GM18909 (cell line): ENCODE measurements around the gene ULBP3.

Source experiments
- ATAC-seq: cut with Tn5 transposase; IDR thresholded peaks from one replicate; pipeline ENCODE4 v1.9.1; 2021; ENCODE audit warnings: mild to moderate bottlenecking; ENCODE audit not compliant: unreplicated experiment, poor library complexity

ULBP3 gene

DNA sequence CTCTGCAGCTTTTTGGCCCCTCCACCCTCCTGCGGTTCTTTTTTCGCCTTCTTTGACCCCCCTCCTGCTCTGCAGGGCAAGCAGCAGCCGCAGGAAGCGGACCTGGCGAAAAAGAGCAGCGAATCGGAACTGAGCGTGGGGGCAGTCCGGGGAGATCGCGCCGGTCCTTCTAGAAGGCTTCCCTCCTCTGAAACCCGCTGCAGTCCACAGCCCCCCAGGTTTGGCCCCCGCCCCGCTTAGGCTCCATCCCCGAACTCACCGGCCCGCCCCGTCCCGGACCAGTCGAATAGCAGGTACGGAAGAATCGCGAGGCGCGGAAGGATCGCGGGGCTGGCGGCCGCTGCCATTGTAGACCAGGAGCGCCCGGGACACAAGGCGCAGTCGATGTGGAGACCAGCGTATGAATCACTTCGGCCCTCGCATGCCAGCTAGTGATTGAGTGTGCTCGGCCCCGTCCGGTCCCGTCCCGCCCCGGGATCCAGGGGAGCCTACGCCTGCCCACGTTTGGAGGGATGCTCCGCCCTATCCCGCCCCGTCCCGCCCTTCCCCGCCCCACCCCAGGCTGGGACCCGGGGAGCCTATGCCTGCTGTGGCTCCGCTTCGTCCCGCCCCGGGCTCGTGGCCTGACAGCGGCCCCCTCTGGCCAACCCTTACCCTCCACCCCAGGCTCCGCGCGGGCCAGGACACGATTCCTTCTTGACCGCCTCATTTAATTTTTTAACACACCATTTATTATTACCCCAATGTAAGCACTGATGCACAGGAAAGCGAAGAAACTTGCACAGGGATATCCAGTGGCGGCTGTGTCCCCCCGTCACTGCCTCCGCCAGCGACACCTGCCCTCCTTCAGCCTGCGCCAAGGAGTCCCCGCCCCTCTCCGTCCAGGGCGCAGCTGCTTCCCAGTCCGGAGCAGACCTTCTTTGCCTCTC, at the start of gene ULBP3:
Gene ULBP3, minus strand, starts transcription at position 402 of the 929 bp plus-strand sequence. Its CDS starts 55 bp downstream, at position 347.
- peak; percentile 66 for ATAC-seq

DNA sequence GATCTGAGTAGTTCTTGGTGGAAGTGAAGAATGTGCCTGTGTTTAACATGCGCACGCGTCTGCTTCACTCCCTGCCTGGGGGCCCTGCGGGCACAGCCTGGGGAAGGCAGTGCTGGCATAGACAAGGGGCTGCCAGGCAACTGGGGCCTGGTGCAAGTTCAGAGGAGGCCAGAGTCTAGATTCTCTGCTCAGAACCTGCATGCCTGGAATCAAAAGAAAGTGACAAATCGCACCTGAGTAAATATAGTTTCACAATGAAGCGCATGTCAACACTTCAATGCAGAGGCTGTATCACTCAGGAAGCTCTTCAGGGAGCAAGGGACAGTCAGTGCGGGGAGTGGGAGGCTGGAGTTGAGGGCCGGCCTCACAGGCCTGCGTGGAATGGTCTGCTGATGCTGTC, 49.7 kb upstream of the ULBP3 start:
- ATAC-seq = no peak

- ATAC-seq = no peak
Measured at GRCh38 chr6:150118203-150118602, 49.3 kb upstream of the ULBP3 start.

GRCh38 chr6:150116200-150116800, 47.4 kb upstream of the ULBP3 start:
- ATAC-seq = no peak

GRCh38 chr6:150115769-150116168, 46.8 kb upstream of the ULBP3 start:
- ATAC-seq = no peak

GRCh38 chr6:150112233-150112632, 43.3 kb upstream of the ULBP3 start:
- ATAC-seq = no peak

GRCh38 chr6:150102750-150103270, 33.9 kb upstream of the ULBP3 start:
- no peak for ATAC-seq

DNA sequence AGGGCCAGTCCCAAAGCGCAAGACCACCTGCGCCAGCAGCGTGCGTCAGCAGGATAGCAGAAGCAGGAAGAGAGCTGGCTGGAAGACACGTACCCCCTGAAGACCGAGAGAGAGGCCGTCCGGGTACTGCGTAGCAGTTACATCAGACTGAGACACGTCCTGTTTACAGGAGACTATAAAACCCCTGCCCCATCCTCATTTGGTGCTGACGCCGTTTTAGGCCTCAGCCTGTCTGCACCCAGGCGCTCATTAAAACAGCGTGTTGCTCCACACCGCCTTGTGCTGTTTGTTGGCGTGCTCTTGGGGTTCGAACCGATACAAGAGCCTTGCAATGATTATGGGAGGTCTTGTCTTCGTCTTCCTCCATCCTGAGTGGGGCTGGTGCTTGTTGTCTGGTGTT, 31.8 kb upstream of the ULBP3 start:
- ATAC-seq = no peak

DNA sequence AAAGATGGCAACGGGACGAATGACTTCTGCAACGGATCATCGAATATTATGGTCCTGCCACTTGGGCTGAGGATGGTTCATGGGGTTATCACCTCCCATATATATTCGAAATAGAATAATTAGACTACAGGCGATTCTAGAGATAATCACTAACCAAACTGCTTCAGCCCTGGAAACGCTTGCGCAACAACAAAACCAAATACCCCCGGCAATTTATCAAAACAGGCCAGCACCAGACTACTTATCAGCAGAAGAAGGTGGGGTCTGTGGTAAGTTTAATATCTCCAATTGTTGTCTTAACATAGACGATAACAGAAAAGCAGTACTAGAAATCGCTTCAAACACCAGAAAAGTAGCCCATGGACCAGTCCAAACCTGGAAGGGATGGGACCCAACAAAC, 31.0 kb upstream of the ULBP3 start:
- ATAC-seq = no peak

DNA sequence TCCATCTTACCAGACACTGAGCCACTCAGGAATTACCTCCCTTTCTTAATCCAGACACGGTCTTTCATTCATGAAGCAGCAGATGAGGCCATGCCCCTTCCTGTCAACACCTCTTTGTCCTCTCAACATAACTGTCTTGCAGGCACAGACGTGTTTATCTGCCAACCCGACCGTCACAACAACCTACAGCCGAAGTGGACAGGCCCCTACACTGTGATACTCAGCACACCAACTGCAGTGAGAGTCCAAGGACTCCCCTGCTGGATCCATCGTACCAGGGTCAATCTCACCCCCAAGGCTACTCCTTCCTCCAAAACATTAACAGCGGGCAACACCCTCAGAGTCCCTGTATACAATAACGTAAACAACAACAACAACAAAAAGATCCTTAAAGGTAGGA, 30.6 kb upstream of the ULBP3 start:
- ATAC-seq = no peak

DNA sequence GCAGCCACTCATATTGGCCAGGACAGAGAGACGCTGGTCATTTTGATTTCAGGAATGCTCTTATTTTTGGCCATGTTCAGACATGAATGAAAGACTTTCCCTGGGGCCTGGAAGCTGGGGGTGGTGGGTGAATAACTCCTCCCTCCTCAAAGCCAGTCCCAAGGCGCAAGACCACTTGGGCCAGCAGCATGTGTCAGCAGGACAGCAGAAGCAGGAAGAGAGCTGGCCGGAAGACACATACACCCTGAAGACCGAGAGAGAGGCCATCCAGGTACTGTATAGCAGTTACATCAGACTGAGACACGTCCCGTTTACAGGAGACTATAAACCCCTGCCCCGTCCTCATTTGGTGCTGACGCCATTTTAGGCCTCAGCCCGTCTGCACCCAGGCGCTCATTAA, 29.2 kb upstream of the ULBP3 start:
- ATAC-seq = no peak

DNA sequence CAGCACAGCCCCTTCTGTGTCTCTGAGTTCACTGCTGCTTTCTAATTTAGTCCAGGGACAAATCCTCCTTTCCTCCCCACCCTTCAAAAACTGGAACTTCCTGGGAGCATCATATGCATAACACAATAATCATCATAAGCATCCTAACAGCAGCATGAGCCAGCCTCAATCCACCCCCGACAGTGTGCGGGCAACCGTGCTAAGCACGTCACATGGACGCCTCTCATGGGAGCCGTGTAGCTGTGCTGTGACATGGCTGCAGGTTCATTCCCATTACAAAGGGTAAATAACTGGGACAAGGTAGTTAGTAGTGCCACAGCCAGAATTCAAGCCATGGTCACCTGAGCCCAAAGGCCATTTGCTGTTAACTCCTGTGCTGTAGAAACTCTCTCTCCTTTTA, 24.5 kb upstream of the ULBP3 start:
- no peak for ATAC-seq

DNA sequence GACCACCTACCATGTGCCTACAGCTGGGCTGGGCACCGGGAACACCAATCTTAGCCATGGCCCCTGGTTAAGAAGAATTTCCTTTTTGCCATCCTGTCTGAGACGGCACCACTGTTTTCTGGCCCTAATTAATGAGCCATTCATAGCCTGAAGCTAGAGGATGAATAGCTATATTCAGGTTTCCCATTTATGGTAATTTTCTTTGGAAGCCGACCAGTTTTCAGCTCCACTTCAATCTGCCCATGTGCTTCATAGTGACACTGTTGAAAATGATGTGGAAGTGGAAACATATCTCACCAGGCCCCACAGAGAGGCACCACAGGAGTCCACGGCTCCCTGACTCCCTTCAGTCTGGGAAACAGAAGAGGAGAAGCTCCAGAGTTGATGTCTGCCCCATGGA, 22.6 kb upstream of the ULBP3 start:
- ATAC-seq = no peak

DNA sequence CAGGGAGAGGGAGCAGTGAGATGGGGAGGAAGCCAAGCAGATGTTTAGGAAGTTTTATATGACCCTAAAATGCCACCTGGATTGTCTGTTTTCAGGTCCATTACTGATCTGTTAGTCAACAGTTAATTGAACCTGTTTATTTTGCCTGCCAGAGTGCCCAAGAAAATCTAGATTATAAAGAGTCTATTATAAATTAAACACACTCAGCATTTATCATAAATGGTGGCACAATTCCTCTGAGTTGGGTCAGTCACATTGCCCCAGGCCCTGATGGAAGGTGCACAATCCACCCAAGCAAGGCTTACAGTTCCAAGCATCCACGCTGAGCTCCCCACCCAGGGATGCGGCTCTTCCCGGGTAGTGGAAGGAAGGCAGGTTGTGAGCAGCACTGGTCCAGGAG, 21.4 kb upstream of the ULBP3 start:
- ATAC-seq = no peak

GRCh38 chr6:150088481-150089154, 19.7 kb upstream of the ULBP3 start:
- no peak for ATAC-seq

DNA sequence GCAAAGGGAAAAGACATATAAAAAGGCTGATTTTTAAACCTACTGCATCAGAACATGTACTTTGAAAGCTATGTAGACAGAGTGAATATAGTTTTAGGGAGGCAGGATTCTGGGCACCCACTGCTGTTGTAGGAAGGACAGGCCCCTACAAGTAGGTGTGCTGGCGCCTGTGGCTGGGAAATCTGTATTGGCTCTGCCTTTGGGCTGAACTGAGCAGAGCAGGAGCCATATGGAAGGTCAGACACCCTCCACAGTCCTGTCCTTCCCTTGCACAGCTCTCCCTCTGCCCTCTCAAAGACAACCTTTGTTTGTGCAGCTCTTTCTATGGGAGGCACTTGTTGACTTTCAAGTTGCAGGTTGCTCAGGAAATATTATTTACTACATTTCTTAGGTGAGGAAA, 18.4 kb upstream of the ULBP3 start:
- ATAC-seq = no peak

DNA sequence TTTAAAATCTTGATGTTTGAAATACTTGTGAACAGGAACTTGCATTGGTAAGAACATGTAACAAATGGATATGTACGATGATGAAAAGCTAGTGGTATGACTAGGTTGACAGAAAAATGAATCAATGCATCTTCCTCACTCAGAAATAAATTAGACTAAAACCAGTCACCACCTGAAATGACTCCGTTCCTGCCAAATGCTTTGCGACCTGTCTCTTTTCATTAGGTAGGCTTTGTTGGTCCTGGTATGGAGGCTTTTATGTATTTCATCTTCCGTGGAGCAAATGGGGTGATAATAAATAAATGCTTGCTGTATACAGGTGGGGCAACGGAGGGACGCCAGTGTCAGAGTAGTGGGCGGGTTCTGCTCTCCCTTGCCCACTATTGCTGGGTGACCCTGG, 17.1 kb upstream of the ULBP3 start:
- no peak for ATAC-seq

- ATAC-seq = no peak
Measured at GRCh38 chr6:150084426-150084825, 15.5 kb upstream of the ULBP3 start.

DNA sequence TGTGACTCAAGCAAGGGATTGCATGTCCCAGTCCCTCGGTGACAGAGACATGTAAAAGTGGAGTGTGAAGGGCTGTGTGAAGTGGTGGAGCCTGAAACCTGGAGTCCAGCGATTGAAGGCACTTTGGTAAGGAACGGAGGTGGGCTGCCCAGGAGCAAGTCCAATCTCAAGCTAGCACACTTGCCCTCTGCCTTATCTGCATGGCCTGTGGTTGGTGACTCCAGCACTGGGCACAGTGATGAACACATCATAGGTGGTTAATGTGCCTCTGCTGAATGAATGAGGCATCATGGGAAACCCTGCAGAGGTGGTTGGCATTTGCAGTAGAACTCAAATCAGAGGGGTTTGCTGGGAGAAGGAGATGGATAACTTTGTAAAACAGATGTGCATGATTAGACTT, 14.9 kb upstream of the ULBP3 start:
- no peak for ATAC-seq

DNA sequence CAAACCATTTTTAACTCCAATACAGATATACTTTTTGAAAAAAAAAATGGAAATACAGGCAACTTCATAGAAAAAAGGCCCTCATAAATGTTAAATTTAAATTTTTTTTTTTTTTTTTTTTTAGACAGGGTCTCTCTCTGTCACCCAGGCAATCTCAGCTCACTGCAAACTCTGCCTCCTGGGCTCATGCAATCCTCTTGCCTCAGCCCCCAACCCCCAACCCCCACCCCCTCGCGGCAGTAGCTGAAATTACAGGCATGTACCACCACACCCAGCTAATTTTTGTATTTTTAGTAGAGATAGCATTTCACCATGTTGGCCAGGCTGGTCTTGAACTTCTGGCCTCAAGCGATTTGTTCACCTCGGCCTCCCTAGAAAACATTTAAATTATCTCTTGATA, 12.8 kb upstream of the ULBP3 start:
- ATAC-seq = no peak

GRCh38 chr6:150079604-150080003, 10.7 kb upstream of the ULBP3 start:
- no peak for ATAC-seq
